CD4-positive, alpha-beta T cell (primary cell): ENCODE data around the gene GALNT18. TPM values are rescaled to one million over a fixed set of nuclear protein-coding genes. Genes with fewer than 3 reads are reported as not detected.

Experiments used
- ATAC-seq: fragments of 200-7000 bp; cut with Tn5 transposase; one replicate; pipeline ENCODE4 v1.10.0; 2022; ENCODE audit warnings: mild to moderate bottlenecking; ENCODE audit not compliant: poor library complexity
- CTCF ChIA-PET: fragments of 350-600 bp; sonication (Branson Sonifier 250); formaldehyde crosslinking; loops from one replicate; lab custom pipeline; 2021; ENCODE audit warnings: antibody characterized with exemption, inconsistent platforms; lab: Charles Lee
- POLR2A ChIA-PET: fragments of 350-600 bp; sonication (Branson Sonifier 250); formaldehyde crosslinking; loops from one replicate; lab custom pipeline; 2021; ENCODE audit warnings: antibody characterized with exemption, inconsistent platforms; lab: Charles Lee
- DNase-seq, 14 experiments: peaks; one replicate each; pipeline ENCODE4 v3.0.0-alpha.2; 2013 to 2020; ENCODE audit warnings: mixed read lengths in 2 of 14
- H3K27ac ChIP-seq, 2 donors: one replicate each; pipeline versions ENCODE4 v1.5.1 to v1.7.0; 2013; ENCODE audit warnings: low read length in 2 of 2, low read depth in 1 of 2, mild to moderate bottlenecking in 1 of 2
- H3K27me3 ChIP-seq, 2 experiments: 1 replicate in 1 of 2; 2 replicates in 1 of 2; pipeline versions ENCODE4 v1.6.1 to v1.7.0; 2013; ENCODE audit warnings: low read length in 2 of 2, control low read depth in 1 of 2, mild to moderate bottlenecking in 1 of 2, moderate library complexity in 1 of 2; ENCODE audit not compliant: insufficient read depth in 2 of 2, control insufficient read depth in 1 of 2
- H3K36me3 ChIP-seq: one replicate; pipeline ENCODE4 v1.6.1; 2013; ENCODE audit warnings: low read length, control low read depth; ENCODE audit not compliant: insufficient read depth
- H3K4me1 ChIP-seq: one replicate; pipeline ENCODE4 v1.6.1; 2013; ENCODE audit warnings: low read length, control low read depth; ENCODE audit not compliant: insufficient read depth
- H3K4me3 ChIP-seq: one replicate; pipeline ENCODE4 v1.5.1; 2013; ENCODE audit warnings: mild to moderate bottlenecking, low read length, moderate library complexity
- H3K9me3 ChIP-seq, 2 experiments: 1 replicate in 1 of 2; 2 replicates in 1 of 2; pipeline versions ENCODE4 v1.6.1 to v1.7.0; 2013; ENCODE audit warnings: low read length in 2 of 2, mild to moderate bottlenecking in 2 of 2, control low read depth in 1 of 2, moderate library complexity in 1 of 2; ENCODE audit not compliant: control insufficient read depth in 1 of 2, insufficient read depth in 1 of 2
- H3K27ac Mint-ChIP-seq: one replicate; pipeline ENCODE4 v1.8.0; 2020; ENCODE audit warnings: mixed read lengths
- H3K27me3 Mint-ChIP-seq: one replicate; pipeline ENCODE4 v1.8.0; 2021; ENCODE audit warnings: mixed read lengths
- H3K36me3 Mint-ChIP-seq: one replicate; pipeline ENCODE4 v1.8.0; 2021; ENCODE audit warnings: low read depth, mixed read lengths
- H3K4me1 Mint-ChIP-seq: one replicate; pipeline ENCODE4 v1.8.0; 2021; ENCODE audit warnings: low read depth, mixed read lengths
- H3K4me3 Mint-ChIP-seq: one replicate; pipeline ENCODE4 v1.8.0; 2020; ENCODE audit warnings: mild to moderate bottlenecking, mixed read lengths
- H3K9me3 Mint-ChIP-seq: one replicate; pipeline ENCODE4 v1.8.0; 2020; ENCODE audit warnings: mixed read lengths
- intact Hi-C, 2 experiments: fragments of 100-400 bp; cut with DNase I in 1 of 2; cut with micrococcal nuclease in 1 of 2; formaldehyde crosslinking; loops; one replicate each; pipeline versions ENCODE4 v1.15.1 to v1.9.0; 2023 to 2025; cut with DNase I, micrococcal nuclease
- total RNA-seq, 174 experiments: library from RNA in 2 of 174; stranded (reverse) in 2 of 174; gene quantifications; one replicate each; pipeline ENCODE4 v1.2.3 and lab custom pipeline; 2021 to 2026
- TF ChIP-seq, protein P1 (sequence below): fragments of 200-600 bp; IDR thresholded peaks from one replicate; pipeline ENCODE4 v1.8.0; 2022; ENCODE audit warnings: antibody characterized with exemption, mild to moderate bottlenecking

GALNT18 gene
- total RNA-seq, 2 experiments from 2014 or later, result 0.08 TPM; not detected in 1

DNA sequence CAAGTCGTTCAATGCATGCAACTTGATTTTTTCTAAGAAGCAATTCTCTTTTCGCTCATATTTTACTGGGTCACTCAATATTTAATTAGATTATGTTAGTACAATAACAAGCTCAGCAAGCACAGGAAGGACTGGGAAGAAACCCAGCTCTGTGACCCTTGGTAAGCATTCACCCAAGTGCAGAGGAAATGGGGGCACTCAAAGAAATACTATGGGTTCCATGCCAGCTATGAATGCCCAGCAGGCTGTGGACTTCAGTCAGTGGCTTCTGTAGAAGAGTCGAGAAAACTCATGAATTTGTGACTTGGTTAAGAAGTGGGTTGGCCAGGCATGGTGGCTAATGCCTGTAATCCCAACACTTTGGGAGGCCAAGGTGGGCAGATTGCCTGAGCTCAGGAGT is 123.6 kb downstream of the GALNT18 start:
- POLR2A ChIA-PET, result interaction anchor here (1.2 kb wide), 1 partner anchor 10 kb away, joined by 3 read pairs; no protein-coding TSS in a partner anchor
- TF ChIP-seq, protein P1, sequence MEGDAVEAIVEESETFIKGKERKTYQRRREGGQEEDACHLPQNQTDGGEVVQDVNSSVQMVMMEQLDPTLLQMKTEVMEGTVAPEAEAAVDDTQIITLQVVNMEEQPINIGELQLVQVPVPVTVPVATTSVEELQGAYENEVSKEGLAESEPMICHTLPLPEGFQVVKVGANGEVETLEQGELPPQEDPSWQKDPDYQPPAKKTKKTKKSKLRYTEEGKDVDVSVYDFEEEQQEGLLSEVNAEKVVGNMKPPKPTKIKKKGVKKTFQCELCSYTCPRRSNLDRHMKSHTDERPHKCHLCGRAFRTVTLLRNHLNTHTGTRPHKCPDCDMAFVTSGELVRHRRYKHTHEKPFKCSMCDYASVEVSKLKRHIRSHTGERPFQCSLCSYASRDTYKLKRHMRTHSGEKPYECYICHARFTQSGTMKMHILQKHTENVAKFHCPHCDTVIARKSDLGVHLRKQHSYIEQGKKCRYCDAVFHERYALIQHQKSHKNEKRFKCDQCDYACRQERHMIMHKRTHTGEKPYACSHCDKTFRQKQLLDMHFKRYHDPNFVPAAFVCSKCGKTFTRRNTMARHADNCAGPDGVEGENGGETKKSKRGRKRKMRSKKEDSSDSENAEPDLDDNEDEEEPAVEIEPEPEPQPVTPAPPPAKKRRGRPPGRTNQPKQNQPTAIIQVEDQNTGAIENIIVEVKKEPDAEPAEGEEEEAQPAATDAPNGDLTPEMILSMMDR, result no peak
- no peaks in the 10 kb centered on the region for H3K9me3 Mint-ChIP-seq

GRCh38 chr11:11496879-11497278 is 124.9 kb downstream of the GALNT18 start:
- POLR2A ChIA-PET, result no interaction called here

More for the DNA sequence above, 123.6 kb downstream of the GALNT18 start:
- Histone ChIP-seq H3K27ac (no peak overlapping the region), H3K4me3 (no peak overlapping the region), H3K36me3 (no peaks in the 10 kb centered on the region), H3K4me1 (no peaks in the 10 kb centered on the region), H3K9me3 (no peaks in the 10 kb centered on the region), H3K27me3 (no peaks in the 10 kb centered on the region)
- CTCF ChIA-PET, result no interaction called here
- DNase-seq (no peak), ATAC-seq (no peak)
- Mint-ChIP-seq H3K4me1 (no peaks in the 10 kb centered on the region), H3K27me3 (peaks cover 15% of the 10 kb centered on the region), H3K27ac (no peak overlapping the region), H3K4me3 (no peak overlapping the region), H3K36me3 (no peaks in the 10 kb centered on the region)
- intact Hi-C loops, result no loop called here

DNA sequence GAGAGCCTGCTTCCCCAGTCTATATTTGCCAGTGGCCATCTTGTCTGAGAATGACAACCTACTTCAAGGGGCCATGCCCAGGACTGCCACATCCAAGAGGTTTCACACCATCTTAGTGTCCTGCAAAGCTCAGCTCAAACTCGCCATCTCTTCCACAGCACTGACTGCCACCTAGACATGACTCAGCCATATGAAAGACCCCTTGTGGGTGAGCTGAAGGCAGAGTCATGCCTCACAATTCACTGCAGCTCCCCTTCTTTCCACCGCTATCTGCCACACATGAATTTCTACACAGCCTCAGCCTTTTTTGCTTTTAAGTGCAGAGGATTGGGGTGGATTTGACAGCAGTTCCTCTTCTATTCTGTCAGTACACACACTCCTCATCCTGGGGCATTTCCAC is 127.5 kb downstream of the GALNT18 start:
- ChIA-PET POLR2A (no interaction called here), CTCF (no interaction called here)

More at GRCh38 chr11:11496879-11497278, 124.9 kb downstream of the GALNT18 start:
- no peaks in the 10 kb centered on the region for H3K27me3 ChIP-seq
- TF ChIP-seq, protein P1, result no peak
- H3K36me3 ChIP-seq, result no peaks in the 10 kb centered on the region
- Mint-ChIP-seq H3K27me3 (peaks cover 16% of the 10 kb centered on the region), H3K4me1 (no peaks in the 10 kb centered on the region), H3K9me3 (no peaks in the 10 kb centered on the region), H3K27ac (no peak overlapping the region), H3K36me3 (no peaks in the 10 kb centered on the region), H3K4me3 (no peak overlapping the region)
- no peaks in the 10 kb centered on the region for H3K9me3 ChIP-seq
- intact Hi-C loops, result no loop called here
- H3K27ac ChIP-seq, result no peak overlapping the region
- no peak for ATAC-seq
- CTCF ChIA-PET, result no interaction called here
- no peaks in the 10 kb centered on the region for H3K4me1 ChIP-seq
- no peak overlapping the region for H3K4me3 ChIP-seq
- DNase-seq, result no peak

More for the DNA sequence above, 127.5 kb downstream of the GALNT18 start:
- Mint-ChIP-seq H3K36me3 (no peaks in the 10 kb centered on the region), H3K27ac (no peak overlapping the region), H3K9me3 (no peaks in the 10 kb centered on the region), H3K4me3 (no peak overlapping the region), H3K27me3 (peaks cover 16% of the 10 kb centered on the region), H3K4me1 (no peaks in the 10 kb centered on the region)
- TF ChIP-seq, protein P1, result no peak
- H3K36me3 ChIP-seq, result no peaks in the 10 kb centered on the region
- DNase-seq (no peak), ATAC-seq (no peak)
- no peak overlapping the region for H3K27ac ChIP-seq
- no peak overlapping the region for H3K4me3 ChIP-seq
- no peaks in the 10 kb centered on the region for H3K27me3 ChIP-seq
- no peaks in the 10 kb centered on the region for H3K4me1 ChIP-seq
- intact Hi-C loops, result no loop called here
- no peaks in the 10 kb centered on the region for H3K9me3 ChIP-seq
